Activated T-helper 17 cell treated with anti-CD3 and anti-CD28 coated beads, Interleukin-2, amount 50 U/mL, for 72 hours (primary cell): ENCODE data around the gene PPP1R7. TPM values are rescaled to one million over a fixed set of nuclear protein-coding genes. Genes with fewer than 3 reads are reported as not detected.

Experiments used
- ATAC-seq: fragments of 150-1000 bp; cut with Tn5 transposase; replicated peaks from 2 replicates; pipeline ENCODE4 v1.10.0; 2021; ENCODE audit warnings: mild to moderate bottlenecking, moderate library complexity
- H3K27ac Mint-ChIP-seq: one replicate; pipeline ENCODE4 v1.8.0; 2022; ENCODE audit warnings: mixed read lengths
- H3K27me3 Mint-ChIP-seq: one replicate; pipeline ENCODE4 v1.8.0; 2022; ENCODE audit warnings: mixed read lengths
- H3K36me3 Mint-ChIP-seq: one replicate; pipeline ENCODE4 v1.8.0; 2022; ENCODE audit warnings: low read depth, mild to moderate bottlenecking, mixed read lengths
- H3K4me1 Mint-ChIP-seq: one replicate; pipeline ENCODE4 v1.8.0; 2022; ENCODE audit warnings: mixed read lengths
- H3K4me3 Mint-ChIP-seq: one replicate; pipeline ENCODE4 v1.8.0; 2022; ENCODE audit warnings: mild to moderate bottlenecking, mixed read lengths
- H3K9me3 Mint-ChIP-seq: one replicate; pipeline ENCODE4 v1.8.0; 2022; ENCODE audit warnings: mixed read lengths
- total RNA-seq, 2 donors: library from RNA; stranded (reverse); gene quantifications; one replicate each; pipeline ENCODE4 v1.2.3, GENCODE V29; 2022

Gene PPP1R7
- total RNA-seq, 2 donors from 2014 or later, result 81.9 to 86.4 TPM

GRCh38 chr2:241141214-241141770, 9.0 kb upstream of the PPP1R7 start:
- Mint-ChIP-seq H3K9me3 (no peaks in the 10 kb centered on the region), H3K36me3 (peaks cover 53% of the 10 kb centered on the region), H3K4me1 (no peaks in the 10 kb centered on the region), H3K4me3 (no peak overlapping the region), H3K27me3 (no peaks in the 10 kb centered on the region), H3K27ac (peak overlapping the region; percentile 28)
- ATAC-seq, result no peak

- ATAC-seq, result no peak
- Mint-ChIP-seq H3K4me1 (no peaks in the 10 kb centered on the region), H3K36me3 (peaks cover 49% of the 10 kb centered on the region), H3K27ac (peak overlapping the region; percentile 28), H3K4me3 (no peak overlapping the region), H3K27me3 (no peaks in the 10 kb centered on the region), H3K9me3 (no peaks in the 10 kb centered on the region)
Measured at GRCh38 chr2:241142063-241142462, 8.2 kb upstream of the PPP1R7 start.

DNA sequence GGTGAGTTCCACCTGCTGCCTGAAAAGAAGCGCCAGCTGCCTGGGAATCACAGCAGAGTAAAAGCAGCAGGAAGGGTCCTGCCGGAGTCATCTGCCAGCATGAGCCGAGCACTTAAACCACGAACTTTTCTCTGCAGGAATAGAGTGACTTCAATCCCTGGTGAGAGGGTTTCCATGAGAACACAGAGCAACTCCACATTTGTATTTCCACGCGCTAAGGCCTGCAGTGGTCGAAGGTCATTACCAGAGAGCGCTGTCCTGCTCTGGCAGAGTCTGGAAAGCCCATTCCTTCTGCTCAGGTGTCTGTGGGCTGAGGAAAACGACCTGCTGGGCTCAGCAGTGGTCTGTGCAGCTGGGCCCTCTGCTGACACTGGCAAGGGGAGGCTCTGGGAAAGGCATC, 7.7 kb upstream of the PPP1R7 start:
- H3K9me3 Mint-ChIP-seq, result no peaks in the 10 kb centered on the region
- H3K4me3 Mint-ChIP-seq, result no peak overlapping the region
- no peak for ATAC-seq
- no peaks in the 10 kb centered on the region for H3K27me3 Mint-ChIP-seq
- peaks cover 48% of the 10 kb centered on the region for H3K36me3 Mint-ChIP-seq
- H3K27ac Mint-ChIP-seq, result no peak overlapping the region
- H3K4me1 Mint-ChIP-seq, result no peaks in the 10 kb centered on the region

- peaks cover 21% of the 10 kb centered on the region for H3K36me3 Mint-ChIP-seq
- no peak overlapping the region for H3K4me3 Mint-ChIP-seq
- H3K4me1 Mint-ChIP-seq, result peaks cover 13% of the 10 kb centered on the region
- H3K9me3 Mint-ChIP-seq, result no peaks in the 10 kb centered on the region
- no peak overlapping the region for H3K27ac Mint-ChIP-seq
- no peak for ATAC-seq
- no peaks in the 10 kb centered on the region for H3K27me3 Mint-ChIP-seq
Measured at GRCh38 chr2:241146286-241146685, 4.0 kb upstream of the PPP1R7 start.

GRCh38 chr2:241147336-241147735, 2.9 kb upstream of the PPP1R7 start:
- H3K4me1 Mint-ChIP-seq, result peaks cover 24% of the 10 kb centered on the region
- no peak for ATAC-seq
- H3K9me3 Mint-ChIP-seq, result no peaks in the 10 kb centered on the region
- peak overlapping the region; percentile 97 for H3K4me3 Mint-ChIP-seq
- H3K27me3 Mint-ChIP-seq, result no peaks in the 10 kb centered on the region
- H3K27ac Mint-ChIP-seq, result no peak overlapping the region
- H3K36me3 Mint-ChIP-seq, result peaks cover 11% of the 10 kb centered on the region

DNA sequence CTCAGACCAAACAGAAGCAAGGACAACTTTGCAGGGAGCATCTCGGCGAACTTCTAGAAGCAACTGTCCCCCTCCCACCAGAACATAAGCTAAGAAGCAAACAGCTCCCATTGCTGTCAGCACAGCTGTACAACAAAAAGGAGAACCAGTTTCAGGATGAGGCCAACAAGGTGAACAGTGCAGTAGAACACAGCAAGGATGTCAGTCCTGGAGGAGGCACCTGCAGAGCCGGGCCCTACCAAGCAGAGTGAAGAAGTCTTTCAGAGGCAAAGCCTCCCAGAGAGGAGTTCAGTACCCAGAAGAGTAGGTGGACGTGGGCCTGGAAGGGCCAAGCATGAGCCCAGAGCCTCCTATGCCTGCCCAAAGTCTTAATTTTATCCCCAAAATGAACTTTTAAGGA, 2.0 kb upstream of the PPP1R7 start:
- peak overlapping the region; percentile 97 for H3K4me3 Mint-ChIP-seq
- H3K27ac Mint-ChIP-seq, result peak overlapping the region; percentile 91
- H3K36me3 Mint-ChIP-seq, result peaks cover 12% of the 10 kb centered on the region
- H3K4me1 Mint-ChIP-seq, result peaks cover 27% of the 10 kb centered on the region
- no peaks in the 10 kb centered on the region for H3K9me3 Mint-ChIP-seq
- ATAC-seq, result no peak
- H3K27me3 Mint-ChIP-seq, result no peaks in the 10 kb centered on the region

- peaks cover 32% of the 10 kb centered on the region for H3K4me1 Mint-ChIP-seq
- peak; percentile 86 for ATAC-seq
- H3K9me3 Mint-ChIP-seq, result no peaks in the 10 kb centered on the region
- peaks cover 20% of the 10 kb centered on the region for H3K36me3 Mint-ChIP-seq
- no peaks in the 10 kb centered on the region for H3K27me3 Mint-ChIP-seq
- H3K4me3 Mint-ChIP-seq, result peak within 1 kb of the TSS; percentile 97
- H3K27ac Mint-ChIP-seq, result peak within 1 kb of the TSS; percentile 97
Measured at GRCh38 chr2:241148891-241149674, 1.2 kb upstream of the PPP1R7 start, which contains the start of gene PASK. Gene PASK, minus strand, starts transcription at chr2:241149472. Its CDS starts 6,440 bp downstream, at chr2:241143032.

DNA sequence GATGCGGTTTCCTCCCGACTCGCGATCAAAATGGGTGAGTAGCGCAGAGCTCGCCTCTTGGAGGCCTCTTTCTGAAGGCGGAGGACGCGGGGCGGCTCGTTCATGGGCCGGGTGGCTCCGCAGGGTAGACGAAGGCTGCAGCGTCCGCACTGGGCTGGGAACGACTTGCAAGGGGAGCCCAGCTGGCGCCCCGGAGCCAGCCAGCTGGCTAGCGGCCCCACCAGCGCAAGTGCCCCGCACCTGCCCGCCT, 667 bp upstream of the PPP1R7 start:
- Mint-ChIP-seq H3K27me3 (no peaks in the 10 kb centered on the region), H3K27ac (peak overlapping the region; percentile 97), H3K4me3 (peak overlapping the region; percentile 97), H3K36me3 (peaks cover 24% of the 10 kb centered on the region), H3K4me1 (peaks cover 32% of the 10 kb centered on the region), H3K9me3 (no peaks in the 10 kb centered on the region)
- ATAC-seq, result no peak

GRCh38 chr2:241150660-241151530, 628 bp downstream of the PPP1R7 start:
- peak overlapping the region; percentile 97 for H3K27ac Mint-ChIP-seq
- peak; percentile 10 for ATAC-seq
- peak overlapping the region; percentile 97 for H3K4me3 Mint-ChIP-seq
- peaks cover 33% of the 10 kb centered on the region for H3K36me3 Mint-ChIP-seq
- H3K4me1 Mint-ChIP-seq, result peaks cover 38% of the 10 kb centered on the region
- H3K9me3 Mint-ChIP-seq, result no peaks in the 10 kb centered on the region
- no peaks in the 10 kb centered on the region for H3K27me3 Mint-ChIP-seq

- no peaks in the 10 kb centered on the region for H3K9me3 Mint-ChIP-seq
- H3K27me3 Mint-ChIP-seq, result no peaks in the 10 kb centered on the region
- no peak for ATAC-seq
- peaks cover 42% of the 10 kb centered on the region for H3K4me1 Mint-ChIP-seq
- peak overlapping the region; percentile 97 for H3K27ac Mint-ChIP-seq
- H3K4me3 Mint-ChIP-seq, result peak overlapping the region; percentile 97
- H3K36me3 Mint-ChIP-seq, result peaks cover 45% of the 10 kb centered on the region
Measured at GRCh38 chr2:241151934-241152660, 1.8 kb downstream of the PPP1R7 start.

- Mint-ChIP-seq H3K27ac (peak overlapping the region; percentile 92), H3K9me3 (no peaks in the 10 kb centered on the region), H3K27me3 (no peaks in the 10 kb centered on the region), H3K36me3 (peaks cover 61% of the 10 kb centered on the region), H3K4me1 (peaks cover 36% of the 10 kb centered on the region), H3K4me3 (peak overlapping the region; percentile 97)
- no peak for ATAC-seq
Measured at GRCh38 chr2:241153616-241154015, 3.3 kb downstream of the PPP1R7 start.

DNA sequence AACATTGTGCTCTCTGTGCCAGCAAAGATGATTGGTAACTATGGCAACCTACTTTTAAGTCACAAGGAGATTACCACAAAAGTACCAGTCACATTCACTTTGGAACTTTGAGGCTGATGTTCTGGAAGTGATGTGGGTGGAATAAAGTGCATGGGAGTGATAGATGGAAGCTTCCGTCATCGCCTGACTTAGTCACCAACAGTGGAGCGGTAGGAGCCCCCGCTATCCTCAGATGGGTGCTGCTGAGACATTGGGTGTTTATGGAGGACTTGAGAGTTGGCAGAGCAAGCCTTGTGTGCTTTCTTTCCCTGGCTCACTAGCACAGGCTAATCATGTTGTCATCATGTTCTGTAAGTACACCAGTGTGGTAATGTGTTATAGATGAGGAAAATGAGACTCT, 4.6 kb downstream of the PPP1R7 start:
- H3K4me1 Mint-ChIP-seq, result peaks cover 34% of the 10 kb centered on the region
- H3K9me3 Mint-ChIP-seq, result no peaks in the 10 kb centered on the region
- no peaks in the 10 kb centered on the region for H3K27me3 Mint-ChIP-seq
- peak overlapping the region; percentile 25 for H3K4me3 Mint-ChIP-seq
- ATAC-seq, result peak; percentile 64
- peak overlapping the region; percentile 92 for H3K27ac Mint-ChIP-seq
- peaks cover 72% of the 10 kb centered on the region for H3K36me3 Mint-ChIP-seq

GRCh38 chr2:241155936-241156335, 5.7 kb downstream of the PPP1R7 start:
- Mint-ChIP-seq H3K4me1 (peaks cover 33% of the 10 kb centered on the region), H3K9me3 (no peaks in the 10 kb centered on the region), H3K27me3 (no peaks in the 10 kb centered on the region), H3K27ac (peak overlapping the region; percentile 66), H3K4me3 (peak overlapping the region; percentile 22), H3K36me3 (peaks cover 75% of the 10 kb centered on the region)
- no peak for ATAC-seq

DNA sequence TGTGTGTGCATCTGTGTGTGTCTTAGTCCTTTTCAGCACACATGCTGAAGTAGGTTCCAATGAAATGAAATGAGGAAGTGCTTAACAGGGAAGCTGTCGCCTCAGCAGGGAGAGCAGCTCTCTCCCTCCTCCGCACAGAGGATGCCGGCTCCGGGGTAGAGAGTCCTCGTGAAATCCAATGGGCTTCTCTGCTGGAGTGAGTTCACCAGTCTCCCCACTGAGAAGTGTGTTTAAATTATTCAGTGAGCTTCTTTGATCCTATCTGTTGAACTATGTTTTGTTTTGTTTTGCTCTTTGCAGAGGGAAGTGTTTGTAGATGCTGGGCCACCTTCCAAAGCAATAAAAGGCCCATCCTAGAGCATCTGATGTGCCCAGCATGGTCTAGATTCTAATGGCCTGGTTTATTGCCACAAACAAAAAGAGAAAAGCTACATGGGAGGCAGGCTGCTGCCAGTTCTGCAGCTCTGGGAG, 6.7 kb downstream of the PPP1R7 start:
- H3K27ac Mint-ChIP-seq, result peak overlapping the region; percentile 64
- peaks cover 22% of the 10 kb centered on the region for H3K4me1 Mint-ChIP-seq
- H3K36me3 Mint-ChIP-seq, result peaks cover 83% of the 10 kb centered on the region
- ATAC-seq, result no peak
- no peaks in the 10 kb centered on the region for H3K27me3 Mint-ChIP-seq
- no peak overlapping the region for H3K4me3 Mint-ChIP-seq
- no peaks in the 10 kb centered on the region for H3K9me3 Mint-ChIP-seq
